HUES48 (cell line): ENCODE measurements around the gene FREY1.

Experiments
- H3K27ac ChIP-seq: one replicate; pipeline ENCODE4 v1.7.0; 2013; ENCODE audit warnings: low read depth, low read length, inconsistent platforms
- H3K27me3 ChIP-seq: 2 replicates; pipeline ENCODE4 v1.6.1; 2013; ENCODE audit warnings: mild to moderate bottlenecking, low read length; ENCODE audit not compliant: control insufficient read depth, insufficient read depth
- H3K36me3 ChIP-seq: 2 replicates; pipeline ENCODE4 v1.6.1; 2013; ENCODE audit warnings: low read length; ENCODE audit not compliant: control insufficient read depth, insufficient read depth
- H3K4me1 ChIP-seq: 2 replicates; pipeline ENCODE4 v1.6.1; 2013; ENCODE audit warnings: mild to moderate bottlenecking, low read length; ENCODE audit not compliant: control insufficient read depth, insufficient read depth
- H3K4me3 ChIP-seq: 2 replicates; pipeline ENCODE4 v1.5.1; 2013; ENCODE audit warnings: mild to moderate bottlenecking, low read depth, low read length
- H3K9ac ChIP-seq: 2 replicates; pipeline ENCODE4 v1.6.1; 2013; ENCODE audit warnings: mild to moderate bottlenecking, low read depth, low read length, moderate library complexity
- H3K9me3 ChIP-seq: 2 replicates; pipeline ENCODE4 v1.6.1; 2013; ENCODE audit warnings: low read length; ENCODE audit not compliant: control insufficient read depth, insufficient read depth

The FREY1 gene, protein sequence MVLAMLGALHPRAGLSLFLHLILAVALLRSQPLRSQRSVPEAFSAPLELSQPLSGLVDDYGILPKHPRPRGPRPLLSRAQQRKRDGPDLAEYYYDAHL

DNA sequence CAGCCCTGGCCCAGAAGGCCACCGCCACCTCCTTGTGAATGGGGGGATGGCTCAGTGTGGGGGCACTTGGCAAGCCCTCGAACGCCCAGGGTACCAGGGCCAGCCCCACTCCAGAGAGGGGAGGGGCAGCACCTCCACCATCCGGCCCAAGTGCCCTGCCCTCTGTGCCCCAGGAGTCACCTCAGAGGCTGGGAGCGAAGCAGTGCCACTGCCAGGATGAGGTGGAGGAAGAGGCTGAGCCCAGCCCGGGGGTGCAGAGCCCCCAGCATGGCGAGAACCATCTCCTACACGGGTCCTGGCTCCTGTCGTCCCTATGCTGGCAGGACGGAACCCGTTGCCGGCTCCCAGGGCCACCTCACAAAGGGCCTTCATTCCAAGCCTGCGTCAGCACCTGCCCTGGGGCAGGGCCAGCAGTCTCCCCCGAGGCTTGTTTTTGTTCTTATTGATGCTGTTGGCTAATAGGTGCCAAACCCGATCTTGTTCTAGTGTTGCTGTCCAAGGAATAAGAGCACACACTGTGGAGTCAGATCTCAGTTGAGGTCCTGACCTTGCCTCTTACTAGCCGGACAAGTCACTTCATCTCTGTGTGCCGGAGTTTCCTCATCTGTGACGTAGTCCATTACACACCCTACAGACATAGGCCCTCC, at the start of gene FREY1:
TSS of gene FREY1 (minus strand) at position 307 of the 647 bp plus-strand sequence. CDS start at position 281, 26 bp downstream.
- Histone ChIP-seq H3K27ac (no peak within 1 kb of the TSS), H3K27me3 (no peaks in the 10 kb centered on the region), H3K4me1 (no peaks in the 10 kb centered on the region), H3K36me3 (peaks cover 47% of the 10 kb centered on the region), H3K9ac (no peak within 1 kb of the TSS), H3K4me3 (no peak within 1 kb of the TSS), H3K9me3 (no peaks in the 10 kb centered on the region)

DNA sequence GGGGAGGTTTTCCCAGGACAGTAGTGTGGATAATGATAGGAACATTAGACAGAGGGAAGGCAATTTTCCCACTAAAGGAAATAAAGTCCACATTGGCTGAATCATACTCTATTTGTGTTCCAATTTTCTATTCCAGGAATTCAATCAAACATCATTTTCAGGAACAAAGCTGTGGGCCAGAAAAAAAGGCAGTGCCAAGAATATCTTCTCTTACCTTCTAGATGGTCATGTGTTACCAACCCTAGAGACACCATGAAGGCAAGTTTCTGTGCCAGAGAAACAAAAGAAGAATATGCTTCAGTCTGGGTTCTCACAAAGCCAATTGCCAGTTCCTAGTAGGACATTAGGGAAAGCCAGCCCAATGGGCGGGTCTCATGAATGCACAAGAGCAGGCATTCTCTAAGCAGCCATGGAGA, 42.9 kb upstream of the FREY1 start:
- H3K27me3 ChIP-seq: no peaks in the 10 kb centered on the region
- H3K4me1 ChIP-seq: no peaks in the 10 kb centered on the region
- no peaks in the 10 kb centered on the region for H3K9me3 ChIP-seq
- peaks cover 55% of the 10 kb centered on the region for H3K36me3 ChIP-seq
- H3K4me3 ChIP-seq: no peak overlapping the region
- no peak overlapping the region for H3K9ac ChIP-seq
- H3K27ac ChIP-seq: no peak overlapping the region

DNA sequence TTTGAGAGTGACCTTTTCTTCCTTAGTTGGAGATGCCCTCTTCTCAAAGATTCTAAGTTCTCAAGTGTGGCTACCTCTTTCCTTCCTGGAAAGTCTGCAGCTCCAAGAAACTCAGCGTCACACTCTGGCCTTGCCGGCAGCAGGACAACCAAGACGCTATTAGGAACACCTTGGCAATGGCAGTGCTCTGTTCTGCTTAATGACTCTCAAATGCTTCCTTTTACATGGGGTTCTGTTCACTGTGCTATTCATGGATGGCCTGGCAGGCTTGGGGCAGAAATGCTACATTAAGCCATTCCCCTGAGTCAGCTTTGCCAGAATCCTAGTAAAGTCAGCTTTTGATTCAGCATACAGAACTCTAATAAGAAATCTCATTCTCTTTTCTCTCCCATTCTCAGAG, 41.3 kb upstream of the FREY1 start:
- H3K27me3 ChIP-seq: no peaks in the 10 kb centered on the region
- no peaks in the 10 kb centered on the region for H3K9me3 ChIP-seq
- H3K36me3 ChIP-seq: peaks cover 59% of the 10 kb centered on the region
- no peaks in the 10 kb centered on the region for H3K4me1 ChIP-seq
- H3K27ac ChIP-seq: no peak overlapping the region
- H3K9ac ChIP-seq: no peak overlapping the region
- H3K4me3 ChIP-seq: no peak overlapping the region

DNA sequence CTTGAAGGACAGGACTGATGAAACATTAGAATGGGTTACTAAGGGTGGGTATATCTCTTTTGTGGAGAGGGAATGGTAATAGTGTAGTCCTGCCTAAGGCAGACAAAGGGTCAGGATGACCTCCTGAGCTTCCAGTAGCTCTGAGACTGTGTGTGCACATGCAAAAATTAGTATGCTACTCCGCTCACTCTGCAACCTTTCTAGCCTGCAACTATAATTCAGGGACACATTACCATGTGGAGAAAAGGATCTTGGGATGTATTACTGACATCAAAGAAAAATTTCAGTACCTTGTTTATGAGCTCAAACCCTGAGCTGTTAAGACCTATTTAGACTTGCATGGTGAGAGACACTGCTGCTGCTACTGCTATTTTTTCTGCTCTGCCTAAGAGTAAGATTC, 40.8 kb upstream of the FREY1 start:
- no peak overlapping the region for H3K27ac ChIP-seq

DNA sequence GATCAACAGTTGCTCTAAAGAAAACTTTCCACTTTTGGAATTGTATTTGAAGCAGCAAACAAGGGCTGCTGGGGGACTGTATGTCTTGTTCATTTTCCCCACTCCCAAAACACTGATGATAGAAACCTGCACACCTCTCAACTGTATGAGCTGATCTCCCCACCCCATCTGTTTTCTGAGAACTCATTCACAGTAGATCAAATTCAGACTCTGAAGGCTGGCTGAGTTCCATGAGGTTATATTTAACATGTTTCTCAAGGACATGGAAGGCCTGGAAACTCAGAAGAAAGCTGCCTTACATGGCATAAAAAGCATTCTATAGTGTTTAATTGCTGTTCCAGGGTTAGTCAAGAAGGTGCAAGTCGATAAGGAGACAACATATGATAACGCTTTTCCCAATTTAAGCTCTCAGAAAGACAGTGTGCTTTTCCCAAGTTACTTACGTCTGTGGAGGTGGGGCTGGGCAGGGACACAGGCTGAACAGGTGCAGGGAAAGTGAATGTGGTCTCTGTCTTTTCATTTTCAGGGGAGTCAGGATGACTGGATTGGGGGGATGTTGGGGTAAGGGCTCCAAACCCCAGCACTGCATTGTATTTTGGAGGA, 38.4 kb upstream of the FREY1 start:
- H3K4me1 ChIP-seq: no peaks in the 10 kb centered on the region
- H3K27me3 ChIP-seq: no peaks in the 10 kb centered on the region
- no peak overlapping the region for H3K27ac ChIP-seq
- H3K36me3 ChIP-seq: peaks cover 47% of the 10 kb centered on the region
- no peak overlapping the region for H3K4me3 ChIP-seq
- H3K9me3 ChIP-seq: no peaks in the 10 kb centered on the region
- H3K9ac ChIP-seq: no peak overlapping the region

More for the DNA sequence above, 40.8 kb upstream of the FREY1 start:
- Histone ChIP-seq H3K4me1 (no peaks in the 10 kb centered on the region), H3K27me3 (no peaks in the 10 kb centered on the region), H3K36me3 (peaks cover 57% of the 10 kb centered on the region), H3K9me3 (no peaks in the 10 kb centered on the region), H3K4me3 (no peak overlapping the region), H3K9ac (no peak overlapping the region)

DNA sequence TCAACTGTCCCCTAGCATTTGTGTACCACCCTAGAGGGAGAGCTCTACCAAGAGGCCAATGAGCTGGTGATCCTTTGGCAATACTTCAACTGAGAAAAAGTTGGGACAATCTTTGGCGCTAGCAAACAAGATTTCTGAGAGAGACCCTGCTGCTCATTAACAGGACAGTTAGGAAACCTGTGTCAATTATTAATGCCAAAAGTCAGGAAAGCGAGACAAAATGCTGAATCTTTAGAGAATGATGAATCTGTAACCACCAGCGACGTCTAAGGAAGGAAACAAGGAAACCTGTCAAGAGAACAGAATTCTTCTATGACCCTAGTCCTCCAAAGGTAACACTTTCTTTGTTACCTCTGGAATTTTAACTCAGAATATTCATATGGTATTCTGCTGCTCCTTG, 35.3 kb upstream of the FREY1 start:
- H3K27ac ChIP-seq: no peak overlapping the region
- H3K27me3 ChIP-seq: no peaks in the 10 kb centered on the region

DNA sequence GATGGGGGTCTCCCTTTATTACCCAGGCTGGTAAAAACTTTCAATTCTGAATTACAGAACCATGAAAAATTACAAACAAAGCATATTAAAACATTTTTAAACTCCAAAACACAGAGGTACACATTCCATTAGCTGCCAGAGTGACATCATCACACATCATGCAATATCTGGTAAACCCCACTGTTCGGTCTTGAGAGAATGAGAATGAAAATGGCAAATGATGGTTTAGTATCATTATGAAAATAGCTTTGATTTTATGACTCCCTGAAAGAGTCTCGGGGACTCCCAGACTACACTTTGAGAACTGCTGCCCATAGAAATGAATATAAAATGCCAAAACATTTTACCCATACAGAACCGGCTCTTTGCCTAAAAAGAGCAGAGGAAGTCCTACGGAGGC, 34.2 kb upstream of the FREY1 start:
- H3K27ac ChIP-seq: no peak overlapping the region
- H3K4me3 ChIP-seq: no peak overlapping the region
- no peaks in the 10 kb centered on the region for H3K9me3 ChIP-seq
- no peak overlapping the region for H3K9ac ChIP-seq
- peaks cover 21% of the 10 kb centered on the region for H3K36me3 ChIP-seq
- H3K4me1 ChIP-seq: no peaks in the 10 kb centered on the region
- no peaks in the 10 kb centered on the region for H3K27me3 ChIP-seq

More for the DNA sequence above, 35.3 kb upstream of the FREY1 start:
- Histone ChIP-seq H3K36me3 (peaks cover 29% of the 10 kb centered on the region), H3K4me1 (no peaks in the 10 kb centered on the region), H3K9me3 (no peaks in the 10 kb centered on the region), H3K9ac (no peak overlapping the region), H3K4me3 (no peak overlapping the region)

DNA sequence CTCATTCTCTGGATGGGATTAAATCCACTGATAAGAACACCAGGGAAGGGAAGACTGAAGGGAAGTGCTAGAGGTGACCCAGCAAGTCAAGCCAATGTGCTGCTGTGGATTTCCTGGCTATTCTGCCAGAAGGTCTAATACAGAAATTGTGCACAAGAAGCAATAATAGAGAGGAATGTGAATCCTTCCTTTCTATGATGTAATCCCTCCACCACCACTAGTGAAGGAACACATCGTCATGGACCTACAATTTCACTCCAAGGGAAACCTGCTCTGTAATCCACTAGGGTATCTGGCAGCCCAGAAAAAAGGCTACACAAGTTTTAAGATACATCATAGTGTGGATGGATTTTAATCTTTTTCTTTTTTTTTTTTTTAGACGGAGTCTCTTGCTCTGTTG, 32.8 kb upstream of the FREY1 start:
- Histone ChIP-seq H3K27me3 (no peaks in the 10 kb centered on the region), H3K4me1 (no peaks in the 10 kb centered on the region), H3K36me3 (peaks cover 25% of the 10 kb centered on the region)

DNA sequence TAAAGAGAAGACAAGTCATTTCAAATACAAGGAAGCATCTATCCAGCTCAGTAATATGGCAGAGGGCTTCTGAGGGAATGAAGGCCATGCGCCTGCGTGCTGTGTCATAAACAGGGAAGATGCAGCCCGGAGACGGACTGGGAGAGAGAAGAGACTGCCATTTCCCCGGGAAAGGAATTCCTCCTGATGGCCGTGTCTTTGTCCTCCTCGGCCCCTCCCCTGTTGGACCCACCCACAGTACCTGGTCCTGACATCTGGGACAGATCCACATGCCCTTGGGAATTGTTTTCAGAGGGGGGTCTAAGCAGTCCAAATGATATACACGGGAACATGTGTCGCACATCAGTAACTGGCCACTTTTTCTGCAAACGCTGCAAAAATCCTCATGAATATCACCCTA, 30.8 kb upstream of the FREY1 start:
- H3K9ac ChIP-seq: no peak overlapping the region

More for the DNA sequence above, 32.8 kb upstream of the FREY1 start:
- H3K27ac ChIP-seq: no peak overlapping the region
- no peaks in the 10 kb centered on the region for H3K9me3 ChIP-seq
- no peak overlapping the region for H3K4me3 ChIP-seq
- H3K9ac ChIP-seq: no peak overlapping the region

DNA sequence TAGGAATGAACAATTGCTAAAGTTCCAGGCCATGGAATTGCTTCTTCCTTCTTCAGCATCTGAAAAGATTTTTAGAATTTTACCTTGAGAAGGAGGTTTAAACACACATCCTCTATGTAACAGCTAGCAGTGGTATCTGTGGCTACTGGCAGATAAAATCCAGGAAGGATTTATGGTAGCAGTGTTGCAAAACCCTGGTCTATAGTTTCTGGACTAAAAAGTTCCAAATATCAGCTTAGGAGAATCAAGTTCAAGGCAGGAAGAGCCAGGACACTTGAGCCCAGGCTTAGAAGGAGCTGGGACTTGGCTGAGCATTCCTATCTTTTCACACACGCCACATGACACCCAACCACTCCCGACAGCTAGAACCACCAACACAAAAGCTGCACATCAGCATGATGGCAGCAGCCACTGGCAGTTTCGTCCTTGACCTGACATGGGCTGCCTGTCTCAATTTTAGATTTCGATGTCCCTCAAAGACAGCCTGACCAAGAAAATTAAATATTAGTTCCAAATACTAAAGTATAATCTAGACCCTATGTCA, 29.5 kb upstream of the FREY1 start:
- Histone ChIP-seq H3K9ac (no peak overlapping the region), H3K36me3 (peaks cover 46% of the 10 kb centered on the region), H3K4me3 (no peak overlapping the region), H3K4me1 (no peaks in the 10 kb centered on the region), H3K9me3 (no peaks in the 10 kb centered on the region), H3K27ac (no peak overlapping the region), H3K27me3 (no peaks in the 10 kb centered on the region)

More for the DNA sequence above, 30.8 kb upstream of the FREY1 start:
- H3K4me1 ChIP-seq: no peaks in the 10 kb centered on the region
- no peak overlapping the region for H3K4me3 ChIP-seq
- peaks cover 37% of the 10 kb centered on the region for H3K36me3 ChIP-seq
- H3K27me3 ChIP-seq: no peaks in the 10 kb centered on the region
- no peak overlapping the region for H3K27ac ChIP-seq
- no peaks in the 10 kb centered on the region for H3K9me3 ChIP-seq

DNA sequence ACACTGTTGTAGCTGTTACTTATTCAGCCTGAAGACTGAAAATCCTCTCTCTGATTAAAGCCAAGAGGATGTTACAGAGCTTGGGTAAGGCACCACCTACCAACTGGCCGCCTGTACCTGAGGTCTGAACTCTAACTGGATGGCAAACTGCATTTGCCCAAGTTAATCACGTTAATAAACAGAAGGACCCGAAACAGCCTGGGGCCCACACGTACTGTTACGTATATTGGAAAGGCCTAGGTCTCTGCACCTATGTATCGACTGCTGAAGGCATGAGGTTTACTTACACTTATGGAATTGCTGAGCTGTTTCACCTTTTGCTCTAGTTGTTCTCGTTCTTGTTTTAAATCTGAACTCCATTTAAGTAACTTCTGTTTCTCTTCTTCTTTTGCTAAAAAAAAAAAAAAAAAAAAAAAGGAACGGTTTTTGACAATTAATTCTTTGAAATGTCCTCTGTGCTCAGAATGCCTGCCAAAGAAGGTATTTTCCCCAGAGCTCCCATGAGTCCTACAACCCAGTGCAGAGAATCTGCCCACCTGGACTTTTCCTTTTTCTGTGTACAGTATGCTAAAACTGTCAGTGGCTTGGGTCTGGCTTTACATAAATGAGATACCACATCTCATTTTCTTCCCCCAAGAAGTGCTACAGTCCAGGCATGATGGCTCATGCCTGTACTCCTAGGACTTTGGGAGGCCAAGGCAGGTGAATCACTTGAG, 28.4 kb upstream of the FREY1 start:
- Histone ChIP-seq H3K4me1 (no peaks in the 10 kb centered on the region), H3K27ac (peak overlapping the region; percentile 7), H3K27me3 (no peaks in the 10 kb centered on the region), H3K9me3 (no peaks in the 10 kb centered on the region), H3K36me3 (peaks cover 52% of the 10 kb centered on the region), H3K9ac (no peak overlapping the region), H3K4me3 (no peak overlapping the region)
